K562 (cell line): Measurements from ENCODE around the gene TRIM47. TPM values are rescaled to one million over a fixed set of nuclear protein-coding genes. Genes with fewer than 3 reads are reported as not detected.

ENCODE experiments used
- ARHGAP35 ChIP-seq: fragments of 450-650 bp; IDR thresholded peaks from 2 replicates; pipeline ENCODE4 v1.6.1; 2018; ENCODE audit not compliant: partially characterized antibody
- BACH1 ChIP-seq: fragments of 200-800 bp; sonication (Bioruptor generic); IDR thresholded peaks from 2 replicates; pipeline ENCODE4 v1.6.1; 2016; ENCODE audit warnings: missing genetic modification characterization, missing compliant biosample characterization
- ELF2 ChIP-seq: fragments of 250-450 bp; sonication (Bioruptor Pico); IDR thresholded peaks from 2 replicates; pipeline ENCODE4 v1.5.0; 2021; ENCODE audit warnings: mild to moderate bottlenecking
- EWSR1 ChIP-seq: fragments of 450-650 bp; IDR thresholded peaks from 2 replicates; pipeline ENCODE4 v1.6.1; 2018; ENCODE audit warnings: borderline replicate concordance, mild to moderate bottlenecking, low read depth, moderate library complexity; ENCODE audit not compliant: partially characterized antibody
- FOXJ3 ChIP-seq: sonication (generic); formaldehyde crosslinking; IDR thresholded peaks from 2 replicates; pipeline ENCODE4 v1.4.0; 2020; ENCODE audit warnings: mild to moderate bottlenecking, missing genetic modification reagents
- HDAC2 ChIP-seq: fragments of 450-650 bp; IDR thresholded peaks from 2 replicates; pipeline ENCODE4 v1.6.1; 2016; ENCODE audit warnings: mild to moderate bottlenecking
- HNRNPK ChIP-seq: fragments of 200-400 bp; formaldehyde crosslinking; IDR thresholded peaks from one replicate; pipeline ENCODE4 v1.6.1; 2018; ENCODE audit warnings: mild to moderate bottlenecking, low read depth, low read length; ENCODE audit not compliant: poor library complexity, severe bottlenecking
- IFI16 ChIP-seq: fragments of 250-450 bp; sonication (Bioruptor Pico); IDR thresholded peaks from 2 replicates; pipeline ENCODE4 v2.1.2; 2022; ENCODE audit warnings: mild to moderate bottlenecking, inconsistent platforms
- NFE2L1 ChIP-seq: fragments of 450-650 bp; IDR thresholded peaks from 2 replicates; pipeline ENCODE4 v1.6.1; 2016; ENCODE audit warnings: missing genetic modification characterization, low read depth, mild to moderate bottlenecking, missing compliant biosample characterization, moderate library complexity, borderline replicate concordance
- NR2C2 ChIP-seq, 2 experiments: fragments of 200-800 bp in 1 of 2; sonication (Bioruptor generic) in 1 of 2; sonication (generic) in 1 of 2; formaldehyde crosslinking in 1 of 2; IDR thresholded peaks; 2 replicates each; pipeline versions ENCODE4 v1.6.1 to v1.8.0; 2016 to 2022; ENCODE audit warnings: mild to moderate bottlenecking in 1 of 2, missing compliant biosample characterization in 1 of 2, missing genetic modification characterization in 1 of 2, missing genetic modification reagents in 1 of 2
- PHTF2 ChIP-seq: fragments of 250-450 bp; sonication (Bioruptor Pico); IDR thresholded peaks from 2 replicates; pipeline ENCODE4 v1.5.0; 2021; ENCODE audit warnings: mild to moderate bottlenecking
- PRMT5 ChIP-seq: sonication (generic); formaldehyde crosslinking; IDR thresholded peaks from 2 replicates; pipeline ENCODE4 v1.5.0; 2020; ENCODE audit warnings: missing genetic modification reagents
- RAD21 ChIP-seq, 2 experiments: fragments of 250-450 bp in 1 of 2; fragments of 450-650 bp in 1 of 2; sonication (Bioruptor Pico) in 1 of 2; formaldehyde crosslinking in 1 of 2; IDR thresholded peaks in 1 of 2; conservative IDR thresholded peaks in 1 of 2; 2 replicates each; pipeline versions ENCODE4 v1.4.0 to v1.8.0; 2020 to 2022; ENCODE audit warnings: mild to moderate bottlenecking in 2 of 2, moderate library complexity in 1 of 2
- RREB1 ChIP-seq: fragments of 250-450 bp; sonication (Bioruptor Pico); IDR thresholded peaks from 2 replicates; pipeline ENCODE4 v1.4.0; 2020
- TBL1XR1 ChIP-seq, 2 experiments: IDR thresholded peaks; 2 replicates each; pipeline ENCODE4 v1.6.1; 2012; ENCODE audit warnings: improper control_type of control experiment in 2 of 2, low read length in 2 of 2, mild to moderate bottlenecking in 1 of 2
- ZFP36 ChIP-seq: fragments of 150-350 bp; IDR thresholded peaks from 2 replicates; pipeline ENCODE4 v1.6.1; 2018; ENCODE audit warnings: low read length, low read depth; ENCODE audit not compliant: partially characterized antibody
- ZNF184 ChIP-seq: sonication (generic); formaldehyde crosslinking; IDR thresholded peaks from 2 replicates; pipeline ENCODE4 v1.5.0; 2020; ENCODE audit warnings: missing genetic modification reagents
- ZNF324 ChIP-seq: fragments of 250-450 bp; sonication (Bioruptor Pico); IDR thresholded peaks from 2 replicates; pipeline ENCODE4 v1.4.0; 2020; ENCODE audit warnings: mild to moderate bottlenecking
- polyA plus RNA-seq, 8 experiments: library from polyadenylated mRNA; depleted of rRNA in 4 of 8; stranded (reverse) in 5 of 8; unstranded in 3 of 8; fragments of >200 nt; fragmentation: Nextera tagmentation in 2 of 8; fragmentation: Illumina TruSeq in 1 of 8; extraction: Ambion mirVana in 2 of 8; extraction: Trizol in 1 of 8; gene quantifications; 2 replicates each; pipeline versions ENCODE4 v1.2.1 to v1.2.3, GENCODE V29; 2011 to 2014; ENCODE audit warnings: inconsistent platforms in 1 of 8, missing spikeins in 1 of 8
- total RNA-seq, 7 experiments: library from RNA; depleted of rRNA in 6 of 7; stranded (reverse); fragments of >200 nt in 6 of 7; fragmentation: Illumina TruSeq in 2 of 7; extraction: Trizol in 2 of 7; gene quantifications; 2 replicates each; pipeline versions ENCODE4 v1.2.1 to v1.2.3, GENCODE V29; 2011 to 2021; ENCODE audit warnings: low replicate concordance in 1 of 7
- TF ChIP-seq, protein P1 (sequence below): sonication (generic); formaldehyde crosslinking; IDR thresholded peaks from 2 replicates; pipeline ENCODE4 v1.8.0; 2023; ENCODE audit warnings: mild to moderate bottlenecking, missing genetic modification reagents
- TF ChIP-seq, protein P2 (sequence below): fragments of 250-450 bp; sonication (Bioruptor Pico); IDR thresholded peaks from 2 replicates; pipeline ENCODE4 v1.5.0; 2020; ENCODE audit warnings: mild to moderate bottlenecking

TRIM47 gene
- total and polyA plus RNA-seq, 9 of the 15 experiments (the other 6 are each of a cell fraction or from before 2014, with no cell fraction given): 0.56 to 6.1 (median 3.2) TPM

DNA sequence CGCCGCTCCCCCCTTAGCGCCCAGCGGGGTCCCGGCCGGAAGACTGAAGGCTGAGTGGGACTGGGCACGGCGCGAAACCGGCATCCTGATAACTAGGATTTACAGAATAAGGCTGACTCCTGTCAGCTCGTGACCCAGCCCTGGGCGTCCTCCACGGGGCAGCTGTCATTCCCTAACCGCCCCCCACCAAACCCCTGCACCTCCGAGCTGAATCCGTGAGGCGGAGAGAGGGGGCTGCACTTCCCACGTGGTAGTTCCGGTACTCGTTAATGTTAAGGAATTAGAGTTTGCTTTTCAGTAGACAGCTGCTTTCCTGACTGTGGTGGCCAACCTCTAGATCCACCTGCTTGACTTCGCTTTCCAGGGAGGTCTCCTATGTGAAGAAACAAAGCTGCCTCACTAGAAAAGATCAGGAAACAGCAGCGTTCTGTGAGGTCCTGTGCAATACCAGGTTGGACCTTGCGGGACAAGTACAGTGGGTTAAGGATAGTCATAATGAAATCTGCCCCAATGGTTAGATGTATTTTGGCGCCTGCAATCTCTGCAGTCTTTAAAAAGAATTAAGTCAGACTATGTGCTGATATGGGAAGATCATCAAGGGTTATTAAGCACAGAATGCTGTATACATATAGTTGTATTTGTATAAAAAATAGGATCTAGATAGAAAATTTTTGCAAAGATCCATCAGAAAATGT lies 22.2 kb downstream of the TRIM47 start (continued):
- TF ChIP-seq EWSR1 (no peak), NFE2L1 (no peak), ZNF184 (CRISPR knock-in tag) (no peak), HDAC2 (no peak), ELF2 (no peak), IFI16 (CRISPR knock-in tag) (no peak), HNRNPK (no peak), RAD21 (CRISPR knock-in tag; conservative IDR thresholded peaks at IDR 0.05 in 1 of 2, IDR thresholded peaks at IDR 0.05 in 1 of 2) (peak; percentile 57 to 59; a peak in 2 of 4 replicates), ARHGAP35 (no peak), NR2C2 (CRISPR knock-in tag; IDR thresholded peaks at IDR 0.05) (no peak), NR2C2 (tag; IDR thresholded peaks at IDR 0.05) (no peak), ZFP36 (no peak), ZNF324 (CRISPR knock-in tag) (no peak), FOXJ3 (CRISPR knock-in tag) (no peak), PRMT5 (CRISPR knock-in tag) (no peak), PHTF2 (CRISPR knock-in tag) (no peak), RREB1 (no peak; the same call in 1 of the 2 replicates), TBL1XR1 (IDR thresholded peaks at IDR 0.05; ENCODE audit: low read length in 2 of 2) (no peak), BACH1 (tag) (no peak)
- TF ChIP-seq, protein P1, sequence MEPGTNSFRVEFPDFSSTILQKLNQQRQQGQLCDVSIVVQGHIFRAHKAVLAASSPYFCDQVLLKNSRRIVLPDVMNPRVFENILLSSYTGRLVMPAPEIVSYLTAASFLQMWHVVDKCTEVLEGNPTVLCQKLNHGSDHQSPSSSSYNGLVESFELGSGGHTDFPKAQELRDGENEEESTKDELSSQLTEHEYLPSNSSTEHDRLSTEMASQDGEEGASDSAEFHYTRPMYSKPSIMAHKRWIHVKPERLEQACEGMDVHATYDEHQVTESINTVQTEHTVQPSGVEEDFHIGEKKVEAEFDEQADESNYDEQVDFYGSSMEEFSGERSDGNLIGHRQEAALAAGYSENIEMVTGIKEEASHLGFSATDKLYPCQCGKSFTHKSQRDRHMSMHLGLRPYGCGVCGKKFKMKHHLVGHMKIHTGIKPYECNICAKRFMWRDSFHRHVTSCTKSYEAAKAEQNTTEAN (CRISPR knock-in tag): no peak
- TF ChIP-seq, protein P2, sequence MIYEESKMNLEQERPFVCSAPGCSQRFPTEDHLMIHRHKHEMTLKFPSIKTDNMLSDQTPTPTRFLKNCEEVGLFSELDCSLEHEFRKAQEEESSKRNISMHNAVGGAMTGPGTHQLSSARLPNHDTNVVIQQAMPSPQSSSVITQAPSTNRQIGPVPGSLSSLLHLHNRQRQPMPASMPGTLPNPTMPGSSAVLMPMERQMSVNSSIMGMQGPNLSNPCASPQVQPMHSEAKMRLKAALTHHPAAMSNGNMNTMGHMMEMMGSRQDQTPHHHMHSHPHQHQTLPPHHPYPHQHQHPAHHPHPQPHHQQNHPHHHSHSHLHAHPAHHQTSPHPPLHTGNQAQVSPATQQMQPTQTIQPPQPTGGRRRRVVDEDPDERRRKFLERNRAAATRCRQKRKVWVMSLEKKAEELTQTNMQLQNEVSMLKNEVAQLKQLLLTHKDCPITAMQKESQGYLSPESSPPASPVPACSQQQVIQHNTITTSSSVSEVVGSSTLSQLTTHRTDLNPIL: no peak
